PC-3 (cell line): ENCODE measurements around the gene LRRC47.

Experiments used
- EZH2 ChIP-seq: fragments of 300-600 bp; sonication (generic); IDR thresholded peaks from one replicate; pipeline ENCODE4 v1.6.1; 2017; ENCODE audit warnings: antibody characterized with exemption, mild to moderate bottlenecking, low read length; ENCODE audit not compliant: unreplicated experiment
- TF ChIP-seq, protein P1 (sequence below): fragments of 300-600 bp; sonication (generic); conservative IDR thresholded peaks from 2 replicates; pipeline ENCODE4 v1.5.1; 2017; ENCODE audit warnings: antibody characterized with exemption, low read depth, mild to moderate bottlenecking, low read length

GRCh38 chr1:3746830-3747521 lies 49.3 kb downstream of the LRRC47 start:
- TF ChIP-seq, protein P1, sequence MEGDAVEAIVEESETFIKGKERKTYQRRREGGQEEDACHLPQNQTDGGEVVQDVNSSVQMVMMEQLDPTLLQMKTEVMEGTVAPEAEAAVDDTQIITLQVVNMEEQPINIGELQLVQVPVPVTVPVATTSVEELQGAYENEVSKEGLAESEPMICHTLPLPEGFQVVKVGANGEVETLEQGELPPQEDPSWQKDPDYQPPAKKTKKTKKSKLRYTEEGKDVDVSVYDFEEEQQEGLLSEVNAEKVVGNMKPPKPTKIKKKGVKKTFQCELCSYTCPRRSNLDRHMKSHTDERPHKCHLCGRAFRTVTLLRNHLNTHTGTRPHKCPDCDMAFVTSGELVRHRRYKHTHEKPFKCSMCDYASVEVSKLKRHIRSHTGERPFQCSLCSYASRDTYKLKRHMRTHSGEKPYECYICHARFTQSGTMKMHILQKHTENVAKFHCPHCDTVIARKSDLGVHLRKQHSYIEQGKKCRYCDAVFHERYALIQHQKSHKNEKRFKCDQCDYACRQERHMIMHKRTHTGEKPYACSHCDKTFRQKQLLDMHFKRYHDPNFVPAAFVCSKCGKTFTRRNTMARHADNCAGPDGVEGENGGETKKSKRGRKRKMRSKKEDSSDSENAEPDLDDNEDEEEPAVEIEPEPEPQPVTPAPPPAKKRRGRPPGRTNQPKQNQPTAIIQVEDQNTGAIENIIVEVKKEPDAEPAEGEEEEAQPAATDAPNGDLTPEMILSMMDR = no peak
- no peak for TF ChIP-seq EZH2
